ENCODE measurements around the gene LAMTOR4. TPM values are rescaled to one million over a fixed set of nuclear protein-coding genes. Genes with fewer than 3 reads are reported as not detected.

LAMTOR4 gene
- total RNA-seq, 1 experiment from 2014 or later = 107 TPM

GRCh38 chr7:100100420-100101015 lies 48.2 kb upstream of the LAMTOR4 start:
- intact Hi-C loops (cut with micrococcal nuclease) = loop anchor here (1.0 to 2.0 kb wide), 3 partner anchors 11 to 26 kb away; partner anchors contain the start of genes CNPY4, MBLAC1 and TAF6
- BruUV-seq (replicated peaks) = no TSS peak

GRCh38 chr7:100101016-100101862 lies 47.5 kb upstream of the LAMTOR4 start, which contains the start of the genes AP4M1 and MCM7:
TSS of gene AP4M1 (plus strand) at chr7:100101643. CDS start at chr7:100101715, 72 bp downstream.
TSS of gene MCM7 (minus strand) at chr7:100101397. CDS start at chr7:100101294, 103 bp downstream.
- H4K20me1 ChIP-seq (ENCODE audit: low read length) = peaks cover 27% of the 10 kb centered on the region
- no peaks in the 10 kb centered on the region for H3K27me3 ChIP-seq (ENCODE audit: low read length)
- no peaks in the 10 kb centered on the region for H3K9me3 ChIP-seq (ENCODE audit: low read length)
- H3K36me3 ChIP-seq (ENCODE audit: low read depth, low read length) = peaks cover 35% of the 10 kb centered on the region
- peaks cover 48% of the 10 kb centered on the region for H3K79me2 ChIP-seq (ENCODE audit: low read length)
- no TSS peak for BruUV-seq (replicated peaks)
- H3K4me3 ChIP-seq (ENCODE audit: low read length) = peak within 1 kb of the TSS; percentile 80
- POLR2A ChIA-PET (ENCODE audit: unreplicated experiment) = interaction anchor here (0.6 to 1.9 kb wide), 3 partner anchors 19 to 927 kb away, joined by 3 to 9 read pairs (median 5); partner anchors contain the start of gene MBLAC1
- intact Hi-C loops (cut with micrococcal nuclease) = loop anchor here (1.0 to 2.0 kb wide), 2 partner anchors 18 to 25 kb away; partner anchors contain the start of genes CNPY4, MBLAC1 and TAF6
- H3K4me1 ChIP-seq (ENCODE audit: insufficient read depth, low read length) = peaks cover 19% of the 10 kb centered on the region
- DNase-seq (peak; percentile 98), ATAC-seq (peak; percentile 85)
- no peaks in the 10 kb centered on the region for H3F3A ChIP-seq (ENCODE audit: low read length, unreplicated experiment)
- TF ChIP-seq CTCF (conservative IDR thresholded peaks at IDR 0.05; ENCODE audit: low read depth, low read length) (no peak), EZH2 (IDR thresholded peaks at IDR 0.05; ENCODE audit: low read length, unreplicated experiment) (no peak), EZH2phosphoT487 (IDR thresholded peaks at IDR 0.05; ENCODE audit: borderline replicate concordance, low read length) (no peak)
- H3K9me2 ChIP-seq (replicated peaks; ENCODE audit: low read length) = no peaks in the 10 kb centered on the region
- peak within 1 kb of the TSS; percentile 93 for H3K27ac ChIP-seq (ENCODE audit: low read length)
- CTCF ChIA-PET = interaction anchor here (0.6 to 0.9 kb wide), 2 partner anchors 22 to 26 kb away, joined by 4 to 5 read pairs; partner anchors contain the start of gene MBLAC1
- peak within 1 kb of the TSS; percentile 100 for H3K9ac ChIP-seq (ENCODE audit: low read length)
- peak within 1 kb of the TSS; percentile 95 for H3K4me2 ChIP-seq (ENCODE audit: low read length)
- H2AFZ ChIP-seq (ENCODE audit: low read length) = peak within 1 kb of the TSS; percentile 81

More at GRCh38 chr7:100100420-100101015, 48.2 kb upstream of the LAMTOR4 start:
- Histone ChIP-seq H3K9me2 (replicated peaks; ENCODE audit: low read length) (no peaks in the 10 kb centered on the region), H3K9ac (ENCODE audit: low read length) (peak overlapping the region; percentile 100), H3F3A (ENCODE audit: low read length, unreplicated experiment) (no peaks in the 10 kb centered on the region), H3K27ac (ENCODE audit: low read length) (peak overlapping the region; percentile 93), H3K27me3 (ENCODE audit: low read length) (no peaks in the 10 kb centered on the region), H3K4me3 (ENCODE audit: low read length) (peak overlapping the region; percentile 80), H3K4me1 (ENCODE audit: insufficient read depth, low read length) (peaks cover 19% of the 10 kb centered on the region), H3K9me3 (ENCODE audit: low read length) (no peaks in the 10 kb centered on the region), H4K20me1 (ENCODE audit: low read length) (peaks cover 27% of the 10 kb centered on the region), H3K79me2 (ENCODE audit: low read length) (peaks cover 48% of the 10 kb centered on the region), H3K4me2 (ENCODE audit: low read length) (peak overlapping the region; percentile 95), H2AFZ (ENCODE audit: low read length) (peak overlapping the region; percentile 61), H3K36me3 (ENCODE audit: low read depth, low read length) (peaks cover 42% of the 10 kb centered on the region)
- DNase-seq (peak; percentile 92), ATAC-seq (peak; percentile 79)
- ChIA-PET POLR2A (ENCODE audit: unreplicated experiment) (interaction anchor here (0.6 to 1.9 kb wide), 3 partner anchors 18 to 927 kb away, joined by 3 to 9 read pairs (median 3); no protein-coding TSS in a partner anchor), CTCF (interaction anchor here (0.6 kb wide), 1 partner anchor 18 kb away, joined by 6 read pairs; no protein-coding TSS in a partner anchor)
- TF ChIP-seq EZH2phosphoT487 (IDR thresholded peaks at IDR 0.05; ENCODE audit: borderline replicate concordance, low read length) (no peak), EZH2 (IDR thresholded peaks at IDR 0.05; ENCODE audit: low read length, unreplicated experiment) (no peak), CTCF (conservative IDR thresholded peaks at IDR 0.05; ENCODE audit: low read depth, low read length) (no peak)
